HG03354 (cell line): ENCODE measurements around the gene PAQR8.
A peak's percentile ranks its signal among the peaks of the same experiment; 100 is the strongest.

ENCODE experiments used
- ATAC-seq: cut with Tn5 transposase; IDR thresholded peaks from one replicate; pipeline ENCODE4 v1.9.1; 2021; ENCODE audit warnings: mild to moderate bottlenecking; ENCODE audit not compliant: unreplicated experiment, poor library complexity, severe bottlenecking

The PAQR8 gene

GRCh38 chr6:52400313-52401041, 38.5 kb downstream of the PAQR8 start:
- ATAC-seq: no peak

- no peak for ATAC-seq
These were observed 41.1 kb downstream of the PAQR8 start for GRCh38 chr6:52403086-52403485.

- no peak for ATAC-seq
These were observed 41.7 kb downstream of the PAQR8 start for GRCh38 chr6:52403627-52404026.

GRCh38 chr6:52405243-52405642, 43.3 kb downstream of the PAQR8 start:
- ATAC-seq: no peak

GRCh38 chr6:52407467-52407866, 45.5 kb downstream of the PAQR8 start:
- ATAC-seq: peak; percentile 93

GRCh38 chr6:52409499-52409898, 47.5 kb downstream of the PAQR8 start:
- ATAC-seq: no peak

GRCh38 chr6:52410979-52411378, 49.0 kb downstream of the PAQR8 start:
- ATAC-seq: no peak

- no peak for ATAC-seq
These were observed 50.0 kb downstream of the PAQR8 start for GRCh38 chr6:52411911-52412310.

GRCh38 chr6:52415333-52415732, 53.4 kb downstream of the PAQR8 start:
- no peak for ATAC-seq

- no peak for ATAC-seq
These were observed 54.1 kb downstream of the PAQR8 start for GRCh38 chr6:52415917-52416628.

- ATAC-seq: no peak
These were observed 54.7 kb downstream of the PAQR8 start for GRCh38 chr6:52416629-52417151.

- no peak for ATAC-seq
These were observed 55.7 kb downstream of the PAQR8 start for GRCh38 chr6:52417675-52418111.

GRCh38 chr6:52418606-52419005, 56.7 kb downstream of the PAQR8 start:
- no peak for ATAC-seq

- peak; percentile 95 for ATAC-seq
These were observed 58.1 kb downstream of the PAQR8 start, which contains the start of gene EFHC1 for GRCh38 chr6:52419809-52420667. EFHC1 (plus strand) TSS chr6:52420342; CDS start chr6:52420411, 69 bp downstream.

GRCh38 chr6:52420668-52421358, 58.9 kb downstream of the PAQR8 start:
- no peak for ATAC-seq

- ATAC-seq: no peak
These were observed 60.2 kb downstream of the PAQR8 start for GRCh38 chr6:52422156-52422555.

GRCh38 chr6:52423448-52423847, 61.5 kb downstream of the PAQR8 start:
- no peak for ATAC-seq

GRCh38 chr6:52423971-52424381, 62.0 kb downstream of the PAQR8 start:
- ATAC-seq: no peak

GRCh38 chr6:52424513-52424912, 62.6 kb downstream of the PAQR8 start:
- ATAC-seq: no peak
